Measurements from ENCODE around the gene MAP2K6.

MAP2K6 gene

DNA sequence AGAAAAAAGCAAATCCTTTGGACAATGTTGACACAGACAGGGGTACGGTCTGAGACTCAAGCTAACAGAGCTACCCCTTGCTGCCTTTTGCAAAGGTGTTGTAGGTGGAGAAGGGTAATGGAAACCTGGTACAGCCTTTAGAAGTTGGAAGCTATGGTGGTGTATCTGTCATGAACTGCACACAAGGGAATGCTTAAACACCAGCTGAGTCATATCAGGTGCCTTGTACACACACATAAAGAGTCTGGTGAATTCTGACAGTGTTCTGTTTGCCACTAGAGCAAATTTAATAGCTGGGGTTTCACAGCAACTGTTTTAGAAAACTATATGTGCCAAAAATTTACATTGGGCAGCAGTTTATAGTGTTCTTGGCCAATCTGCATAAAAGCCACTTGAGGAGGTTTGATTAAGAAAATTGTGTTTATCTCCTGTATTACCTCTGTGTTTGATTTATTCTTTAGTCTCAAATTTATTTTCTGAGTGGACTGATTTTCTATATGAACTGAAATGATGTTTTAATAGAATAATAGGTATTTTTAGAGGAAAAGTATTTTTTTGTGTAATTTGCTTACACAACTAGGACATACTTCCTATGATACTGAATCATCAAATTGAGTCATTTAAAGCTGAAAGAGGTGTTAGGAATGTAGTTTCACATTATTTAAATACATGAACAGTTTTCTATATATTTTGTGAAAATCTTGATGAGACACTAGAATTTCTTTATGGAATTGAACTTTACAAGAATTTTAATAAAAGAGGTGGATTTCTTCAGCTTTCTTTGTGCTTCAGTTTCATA, 136.9 kb downstream of the MAP2K6 start:
- no peak overlapping the region for H3K27ac ChIP-seq (ENCODE audit: low read length)
- DNase-seq (ENCODE audit: low read depth, low spot score) = no peak
- no peaks in the 10 kb centered on the region for H3K9me3 ChIP-seq (ENCODE audit: control insufficient read depth, insufficient read depth, low read length)
- WGBS (ENCODE audit: insufficient coverage, insufficient read length) = no CpG with 5 or more reads among the region's 1 CpG
- no peak overlapping the region for H3K4me3 ChIP-seq (ENCODE audit: low read length)
- no peaks in the 10 kb centered on the region for H3K36me3 ChIP-seq (ENCODE audit: control insufficient read depth, insufficient read depth, low read length)
- no peaks in the 10 kb centered on the region for H3K27me3 ChIP-seq (ENCODE audit: control insufficient read depth, insufficient read depth, low read length)
- no peaks in the 10 kb centered on the region for H3K4me1 ChIP-seq (ENCODE audit: control insufficient read depth, insufficient read depth, low read length)

DNA sequence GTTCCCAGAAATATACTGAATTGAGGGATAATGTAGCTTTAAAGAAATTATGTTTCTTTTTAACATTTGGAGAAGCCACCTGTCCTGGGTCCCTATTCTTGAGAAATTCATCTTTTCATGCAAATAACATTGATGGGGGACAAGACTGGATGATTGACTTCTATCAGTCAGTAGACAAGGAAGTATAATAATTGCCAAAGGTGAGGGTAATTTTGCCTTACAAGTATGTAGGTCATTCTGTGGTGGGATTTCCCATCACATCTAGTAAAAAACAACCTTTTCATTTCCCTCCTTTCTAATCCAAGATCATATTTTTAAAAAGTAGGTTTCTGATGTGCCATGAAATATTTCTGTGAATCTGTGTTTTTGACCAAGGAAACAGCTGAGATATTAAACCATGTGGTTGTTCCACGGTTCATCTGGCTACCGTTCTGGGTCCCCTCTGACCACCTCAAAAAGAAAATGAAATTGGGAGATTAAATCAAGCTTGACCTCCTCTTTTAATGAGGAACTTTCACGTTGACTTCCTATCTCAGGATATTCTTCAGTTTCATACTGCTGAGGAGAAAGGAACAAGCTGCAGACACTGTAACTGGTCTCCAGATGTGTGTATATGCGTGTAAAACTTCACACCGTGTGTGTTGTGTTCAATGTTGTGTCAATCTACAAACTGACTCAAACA, 138.6 kb downstream of the MAP2K6 start:
- Histone ChIP-seq H3K27ac (ENCODE audit: low read length) (no peak overlapping the region), H3K9me3 (ENCODE audit: control insufficient read depth, insufficient read depth, low read length) (no peaks in the 10 kb centered on the region), H3K36me3 (ENCODE audit: control insufficient read depth, insufficient read depth, low read length) (no peaks in the 10 kb centered on the region), H3K27me3 (ENCODE audit: control insufficient read depth, insufficient read depth, low read length) (no peaks in the 10 kb centered on the region), H3K4me3 (ENCODE audit: low read length) (no peak overlapping the region), H3K4me1 (ENCODE audit: control insufficient read depth, insufficient read depth, low read length) (no peaks in the 10 kb centered on the region)
- no peak for DNase-seq (ENCODE audit: low read depth, low spot score)
- WGBS (ENCODE audit: insufficient coverage, insufficient read length) = no CpG with 5 or more reads among the region's 5 CpGs

GRCh38 chr17:69555056-69555455, 140.6 kb downstream of the MAP2K6 start:
- WGBS (ENCODE audit: insufficient coverage, insufficient read length) = no CpG with 5 or more reads among the region's 2 CpGs
- Histone ChIP-seq H3K27me3 (ENCODE audit: control insufficient read depth, insufficient read depth, low read length) (no peaks in the 10 kb centered on the region), H3K9me3 (ENCODE audit: control insufficient read depth, insufficient read depth, low read length) (no peaks in the 10 kb centered on the region), H3K36me3 (ENCODE audit: control insufficient read depth, insufficient read depth, low read length) (no peaks in the 10 kb centered on the region), H3K27ac (ENCODE audit: low read length) (no peak overlapping the region), H3K4me1 (ENCODE audit: control insufficient read depth, insufficient read depth, low read length) (no peaks in the 10 kb centered on the region), H3K4me3 (ENCODE audit: low read length) (no peak overlapping the region)
- no peak for DNase-seq (ENCODE audit: low read depth, low spot score)

DNA sequence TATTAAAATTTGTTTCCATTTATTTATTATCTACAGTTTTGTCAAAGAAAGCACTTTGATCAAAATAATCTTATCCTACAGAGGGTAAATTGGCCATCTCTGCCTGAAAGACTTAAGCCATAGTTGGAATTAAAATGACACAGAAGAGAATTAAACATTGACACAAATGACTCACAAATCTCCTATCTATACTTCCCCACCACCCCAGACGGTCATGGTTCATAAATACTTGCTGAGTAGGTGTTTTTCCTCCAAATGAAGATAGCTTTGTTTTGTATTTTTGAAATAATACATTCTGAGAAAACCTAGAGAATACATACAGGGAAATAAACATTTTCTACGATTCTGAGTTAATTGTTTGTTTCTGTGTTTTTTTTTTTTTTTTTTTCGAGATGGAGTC, 142.8 kb downstream of the MAP2K6 start:
- no peak for DNase-seq (ENCODE audit: low read depth, low spot score)
- no peaks in the 10 kb centered on the region for H3K9me3 ChIP-seq (ENCODE audit: control insufficient read depth, insufficient read depth, low read length)
- no peak overlapping the region for H3K4me3 ChIP-seq (ENCODE audit: low read length)
- no peaks in the 10 kb centered on the region for H3K36me3 ChIP-seq (ENCODE audit: control insufficient read depth, insufficient read depth, low read length)
- H3K4me1 ChIP-seq (ENCODE audit: control insufficient read depth, insufficient read depth, low read length) = no peaks in the 10 kb centered on the region
- no CpG with 5 or more reads among the region's 3 CpGs for WGBS (ENCODE audit: insufficient coverage, insufficient read length)
- no peaks in the 10 kb centered on the region for H3K27me3 ChIP-seq (ENCODE audit: control insufficient read depth, insufficient read depth, low read length)
- H3K27ac ChIP-seq (ENCODE audit: low read length) = no peak overlapping the region

- no peaks in the 10 kb centered on the region for H3K27me3 ChIP-seq (ENCODE audit: control insufficient read depth, insufficient read depth, low read length)
- no peaks in the 10 kb centered on the region for H3K9me3 ChIP-seq (ENCODE audit: control insufficient read depth, insufficient read depth, low read length)
- DNase-seq (ENCODE audit: low read depth, low spot score) = no peak
- no peaks in the 10 kb centered on the region for H3K4me1 ChIP-seq (ENCODE audit: control insufficient read depth, insufficient read depth, low read length)
- 100% methylated on average over 1 of the region's 6 CpGs for WGBS (ENCODE audit: insufficient coverage, insufficient read length)
- no peak overlapping the region for H3K4me3 ChIP-seq (ENCODE audit: low read length)
- no peak overlapping the region for H3K27ac ChIP-seq (ENCODE audit: low read length)
- H3K36me3 ChIP-seq (ENCODE audit: control insufficient read depth, insufficient read depth, low read length) = no peaks in the 10 kb centered on the region
Observed at GRCh38 chr17:69558796-69559195, 144.3 kb downstream of the MAP2K6 start.

- Histone ChIP-seq H3K4me3 (ENCODE audit: low read length) (no peak overlapping the region), H3K36me3 (ENCODE audit: control insufficient read depth, insufficient read depth, low read length) (no peaks in the 10 kb centered on the region), H3K9me3 (ENCODE audit: control insufficient read depth, insufficient read depth, low read length) (no peaks in the 10 kb centered on the region), H3K27ac (ENCODE audit: low read length) (no peak overlapping the region), H3K27me3 (ENCODE audit: control insufficient read depth, insufficient read depth, low read length) (no peaks in the 10 kb centered on the region), H3K4me1 (ENCODE audit: control insufficient read depth, insufficient read depth, low read length) (no peaks in the 10 kb centered on the region)
- DNase-seq (ENCODE audit: low read depth, low spot score) = no peak
- WGBS (ENCODE audit: insufficient coverage, insufficient read length) = no CpG with 5 or more reads among the region's 3 CpGs
Observed at GRCh38 chr17:69560987-69561441, 146.5 kb downstream of the MAP2K6 start.

GRCh38 chr17:69561462-69561861, 147.0 kb downstream of the MAP2K6 start:
- no peak overlapping the region for H3K27ac ChIP-seq (ENCODE audit: low read length)
- H3K36me3 ChIP-seq (ENCODE audit: control insufficient read depth, insufficient read depth, low read length) = no peaks in the 10 kb centered on the region
- no peaks in the 10 kb centered on the region for H3K27me3 ChIP-seq (ENCODE audit: control insufficient read depth, insufficient read depth, low read length)
- no peak overlapping the region for H3K4me3 ChIP-seq (ENCODE audit: low read length)
- no CpG with 5 or more reads among the region's 3 CpGs for WGBS (ENCODE audit: insufficient coverage, insufficient read length)
- DNase-seq (ENCODE audit: low read depth, low spot score) = no peak
- H3K9me3 ChIP-seq (ENCODE audit: control insufficient read depth, insufficient read depth, low read length) = no peaks in the 10 kb centered on the region
- H3K4me1 ChIP-seq (ENCODE audit: control insufficient read depth, insufficient read depth, low read length) = no peaks in the 10 kb centered on the region

GRCh38 chr17:69565447-69565846, 150.9 kb downstream of the MAP2K6 start:
- no CpG with 5 or more reads among the region's 7 CpGs for WGBS (ENCODE audit: insufficient coverage, insufficient read length)
- DNase-seq (ENCODE audit: low read depth, low spot score) = no peak
- Histone ChIP-seq H3K27me3 (ENCODE audit: control insufficient read depth, insufficient read depth, low read length) (no peaks in the 10 kb centered on the region), H3K9me3 (ENCODE audit: control insufficient read depth, insufficient read depth, low read length) (no peaks in the 10 kb centered on the region), H3K4me3 (ENCODE audit: low read length) (no peak overlapping the region), H3K4me1 (ENCODE audit: control insufficient read depth, insufficient read depth, low read length) (no peaks in the 10 kb centered on the region), H3K36me3 (ENCODE audit: control insufficient read depth, insufficient read depth, low read length) (no peaks in the 10 kb centered on the region), H3K27ac (ENCODE audit: low read length) (no peak overlapping the region)

DNA sequence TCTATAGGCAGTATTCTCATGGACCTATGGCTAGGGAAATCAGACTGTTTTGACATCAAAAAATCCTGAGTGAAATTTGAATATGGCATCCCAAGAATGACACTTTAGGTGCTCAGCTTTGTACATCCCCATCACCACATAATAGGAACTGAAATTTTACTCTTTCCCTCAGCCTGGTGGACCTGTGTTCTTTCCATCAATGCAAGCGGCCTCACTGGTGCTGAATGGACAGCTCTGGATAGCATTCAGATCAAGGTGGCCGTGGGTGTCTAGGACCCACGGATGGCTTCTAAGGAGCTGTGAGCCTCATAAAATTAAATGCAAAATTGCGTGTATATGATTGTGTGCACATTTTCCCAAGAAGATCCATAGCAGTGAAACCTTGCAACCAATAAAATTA, 152.6 kb downstream of the MAP2K6 start:
- WGBS (ENCODE audit: insufficient coverage, insufficient read length) = no CpG with 5 or more reads among the region's 4 CpGs

GRCh38 chr17:69572747-69573146, 158.2 kb downstream of the MAP2K6 start:
- WGBS (ENCODE audit: insufficient coverage, insufficient read length) = 100% methylated on average over 1 of the region's 3 CpGs
- H3K36me3 ChIP-seq (ENCODE audit: control insufficient read depth, insufficient read depth, low read length) = no peaks in the 10 kb centered on the region
- H3K9me3 ChIP-seq (ENCODE audit: control insufficient read depth, insufficient read depth, low read length) = no peaks in the 10 kb centered on the region
- DNase-seq (ENCODE audit: low read depth, low spot score) = no peak
- H3K27me3 ChIP-seq (ENCODE audit: control insufficient read depth, insufficient read depth, low read length) = no peaks in the 10 kb centered on the region
- no peak overlapping the region for H3K27ac ChIP-seq (ENCODE audit: low read length)
- peaks cover 2% of the 10 kb centered on the region; the same call in 1 of the 2 replicates for H3K4me1 ChIP-seq (ENCODE audit: control insufficient read depth, insufficient read depth, low read length)
- H3K4me3 ChIP-seq (ENCODE audit: low read length) = no peak overlapping the region

More for the DNA sequence above, 152.6 kb downstream of the MAP2K6 start:
- no peaks in the 10 kb centered on the region for H3K4me1 ChIP-seq (ENCODE audit: control insufficient read depth, insufficient read depth, low read length)
- DNase-seq (ENCODE audit: low read depth, low spot score) = no peak
- no peak overlapping the region for H3K27ac ChIP-seq (ENCODE audit: low read length)
- H3K36me3 ChIP-seq (ENCODE audit: control insufficient read depth, insufficient read depth, low read length) = no peaks in the 10 kb centered on the region
- H3K9me3 ChIP-seq (ENCODE audit: control insufficient read depth, insufficient read depth, low read length) = no peaks in the 10 kb centered on the region
- no peaks in the 10 kb centered on the region for H3K27me3 ChIP-seq (ENCODE audit: control insufficient read depth, insufficient read depth, low read length)
- no peak overlapping the region for H3K4me3 ChIP-seq (ENCODE audit: low read length)
